Stimulated activated CD4-positive, alpha-beta T cell treated with anti-CD3 and anti-CD28 coated beads, Interleukin-4, amount 100 ng/mL, for 48 hours (primary cell): ENCODE results near the gene SYTL2.

Experiments used
- DNase-seq, 2 donors: peaks; one replicate each; pipeline ENCODE4 v3.0.0-alpha.2; 2020; ENCODE audit warnings: low read depth in 2 of 2

The SYTL2 gene

DNA sequence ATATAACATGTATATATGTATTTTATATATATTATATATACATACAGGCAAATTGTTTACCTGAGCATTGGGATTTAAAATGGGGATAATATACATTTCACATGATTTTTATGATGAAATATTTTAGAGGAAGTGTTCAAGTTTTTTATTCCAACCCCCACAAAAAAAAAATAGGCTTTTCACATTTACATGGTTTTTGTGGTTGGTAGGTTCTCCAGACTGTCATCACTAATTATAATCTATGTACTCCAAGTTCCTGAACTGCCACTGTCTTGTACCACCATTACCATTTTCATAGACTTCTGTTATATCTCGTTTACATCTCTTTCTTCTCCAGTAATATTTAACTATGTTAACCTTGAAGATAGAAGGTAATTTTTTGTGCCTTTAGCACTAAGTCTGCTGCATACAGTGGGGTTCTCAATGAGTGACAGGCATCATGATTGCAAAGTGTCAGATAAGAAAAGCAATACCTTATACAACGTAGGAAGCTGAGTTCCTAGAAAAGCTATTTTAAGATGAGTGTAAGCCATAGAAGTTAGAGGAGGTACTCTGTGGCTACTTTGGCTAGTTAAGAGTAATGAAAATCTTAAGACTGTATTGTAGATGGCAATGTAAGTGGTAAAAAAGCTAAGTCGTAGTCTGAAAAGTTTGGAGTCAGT is 158.0 kb downstream of the SYTL2 start:
- no peak for DNase-seq

DNA sequence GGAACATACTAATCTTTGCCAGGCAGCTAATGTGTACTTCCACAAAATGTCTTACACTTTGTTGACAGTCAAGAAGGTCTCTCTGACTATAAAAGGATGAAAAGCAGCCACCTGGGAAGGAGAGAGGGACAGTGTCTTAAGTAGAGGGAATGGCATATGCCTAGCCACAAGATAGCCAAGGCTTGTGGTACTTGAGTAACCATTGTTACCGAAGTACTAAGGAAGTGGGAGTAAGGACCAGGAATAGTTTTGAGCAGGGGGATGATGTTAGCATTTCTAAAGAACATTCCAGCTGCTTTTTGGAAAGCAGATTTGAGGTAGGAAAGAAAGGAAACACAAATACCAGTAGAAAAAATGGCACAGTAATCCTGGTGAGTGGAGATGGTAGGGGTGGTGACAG is 159.8 kb downstream of the SYTL2 start:
- DNase-seq: no peak

DNA sequence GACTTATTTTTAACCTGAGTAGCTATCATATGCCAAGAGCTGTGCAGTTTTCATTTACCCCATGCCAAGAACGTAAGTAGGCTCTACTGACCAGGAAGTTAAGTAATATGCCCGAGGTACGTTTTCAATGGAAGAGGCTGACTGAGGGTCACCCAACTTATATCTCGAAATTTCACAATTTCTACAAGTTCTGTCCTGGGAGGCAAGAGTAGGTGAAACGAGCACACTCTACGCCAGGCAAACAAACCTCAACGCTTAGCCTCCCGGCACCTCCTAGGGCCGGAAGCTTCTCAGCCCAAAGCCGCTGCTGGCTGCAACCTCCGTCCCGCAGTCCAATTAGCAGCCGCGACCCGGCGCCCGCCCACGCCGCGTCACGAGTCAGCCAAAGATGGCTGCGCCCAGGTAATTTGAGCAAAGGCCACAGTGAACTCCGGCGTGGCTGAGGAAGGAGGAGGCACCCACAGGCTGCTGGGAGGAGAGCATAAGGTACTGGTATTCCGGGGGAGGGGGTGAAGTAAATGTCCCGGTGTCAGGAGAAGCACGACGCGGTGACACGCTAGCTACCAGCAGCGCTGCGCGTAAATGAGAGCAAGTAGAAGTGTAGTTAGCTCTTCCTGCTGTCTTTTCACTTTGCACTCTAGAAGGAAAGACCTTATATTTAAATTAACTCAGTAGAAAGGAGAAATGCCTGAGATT is 163.2 kb downstream of the SYTL2 start, which contains the start of gene TMEM126A:
Gene TMEM126A, plus strand, starts transcription at position 364 of the 696 bp plus-strand sequence. CDS start 2,289 bp downstream, outside the sequence.
- DNase-seq: peak; percentile 89 to 90

DNA sequence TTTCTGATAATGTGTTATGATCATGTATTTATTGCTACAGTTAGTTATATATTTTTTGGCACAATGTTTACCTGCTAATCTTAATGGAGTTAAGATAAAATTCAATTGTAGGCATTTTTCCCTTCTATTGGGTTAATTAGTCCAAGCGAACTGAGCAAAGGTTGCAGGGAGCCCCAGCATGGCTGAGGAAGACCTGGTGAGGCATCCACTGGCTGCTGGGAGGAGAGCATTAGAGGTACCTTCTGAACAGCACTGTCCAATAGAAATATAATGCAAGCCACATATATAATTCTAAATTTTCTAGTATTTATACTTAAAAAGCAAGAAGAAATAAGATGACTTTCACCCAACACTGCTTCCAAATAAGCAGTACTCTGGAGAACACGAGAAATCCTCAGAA is 163.9 kb downstream of the SYTL2 start:
- DNase-seq: no peak
